WTC11 (cell line): ENCODE results near the gene SFT2D2. TPM values are rescaled to one million over a fixed set of nuclear protein-coding genes. Genes with fewer than 3 reads are reported as not detected.

Source experiments
- ATAC-seq: fragments of 200-7000 bp; cut with Tn5 transposase; 2 replicates; pipeline ENCODE4 v1.10.0; 2021; ENCODE audit warnings: mild to moderate bottlenecking, moderate library complexity
- CTCF ChIA-PET: fragments of 300-600 bp; sonication (Branson Sonifier 250); formaldehyde crosslinking; loops from one replicate; lab custom pipeline; 2021; ENCODE audit warnings: antibody characterized with exemption; lab: Charles Lee
- POLR2A ChIA-PET: fragments of 350-600 bp; sonication (Branson Sonifier 250); formaldehyde crosslinking; loops from one replicate; lab custom pipeline; 2021; ENCODE audit warnings: antibody characterized with exemption; lab: Charles Lee
- DNase-seq: peaks from one replicate; pipeline ENCODE4 v3.0.0; 2021; ENCODE audit warnings: low spot score
- H3K27ac Mint-ChIP-seq: 2 replicates; pipeline ENCODE4 v1.8.0; 2021; ENCODE audit warnings: mixed read lengths
- H3K27me3 Mint-ChIP-seq: 2 replicates; pipeline ENCODE4 v1.8.0; 2021; ENCODE audit warnings: low read depth, mild to moderate bottlenecking, moderate library complexity, mixed read lengths
- H3K36me3 Mint-ChIP-seq: 2 replicates; pipeline ENCODE4 v1.8.0; 2021; ENCODE audit warnings: mixed read lengths
- H3K4me1 Mint-ChIP-seq: 2 replicates; pipeline ENCODE4 v1.8.0; 2022; ENCODE audit warnings: mixed read lengths
- H3K4me3 Mint-ChIP-seq: 2 replicates; pipeline ENCODE4 v1.8.0; 2021; ENCODE audit warnings: mild to moderate bottlenecking, moderate library complexity, mixed read lengths
- H3K9me3 Mint-ChIP-seq: 2 replicates; pipeline ENCODE4 v1.8.0; 2021; ENCODE audit warnings: mixed read lengths
- ETV6 ChIP-seq: sonication (generic); formaldehyde crosslinking; IDR thresholded peaks from 2 replicates; pipeline ENCODE4 v1.8.1; 2022; ENCODE audit warnings: mild to moderate bottlenecking, missing genetic modification reagents
- FOXP1 ChIP-seq: sonication (generic); formaldehyde crosslinking; IDR thresholded peaks from 2 replicates; pipeline ENCODE4 v1.8.0; 2022; ENCODE audit warnings: missing genetic modification reagents, mild to moderate bottlenecking, moderate library complexity, borderline replicate concordance
- GTF2I ChIP-seq: fragments of 250-450 bp; sonication (Bioruptor Pico); conservative IDR thresholded peaks from 2 replicates; pipeline ENCODE4 v1.4.0; 2021; ENCODE audit warnings: mild to moderate bottlenecking
- PRRX2 ChIP-seq: fragments of 250-450 bp; sonication (Bioruptor Pico); IDR thresholded peaks from 2 replicates; pipeline ENCODE4 v1.8.0; 2021; ENCODE audit warnings: mild to moderate bottlenecking
- TCF7 ChIP-seq: sonication (generic); formaldehyde crosslinking; IDR thresholded peaks from 2 replicates; pipeline ENCODE4 v1.8.0; 2022; ENCODE audit warnings: mild to moderate bottlenecking, low read depth, missing genetic modification reagents, moderate library complexity
- ZNF121 ChIP-seq: sonication (generic); formaldehyde crosslinking; IDR thresholded peaks from 2 replicates; pipeline ENCODE4 v1.8.0; 2023; ENCODE audit warnings: missing genetic modification reagents
- ZNF219 ChIP-seq: sonication (generic); formaldehyde crosslinking; IDR thresholded peaks from 2 replicates; pipeline ENCODE4 v1.8.0; 2023; ENCODE audit warnings: missing genetic modification reagents, mild to moderate bottlenecking, borderline replicate concordance
- total RNA-seq: library from RNA; stranded (reverse); gene quantifications from 3 replicates; pipeline ENCODE4 v1.2.3, GENCODE V29; 2021
- TF ChIP-seq, protein P1 (sequence below): fragments of 250-450 bp; sonication (Bioruptor Pico); conservative IDR thresholded peaks from 2 replicates; pipeline ENCODE4 v1.9.0; 2021; ENCODE audit warnings: mild to moderate bottlenecking
- TF ChIP-seq, protein P2 (sequence below): sonication (generic); formaldehyde crosslinking; IDR thresholded peaks from 2 replicates; pipeline ENCODE4 v1.8.1; 2023; ENCODE audit warnings: mild to moderate bottlenecking, missing genetic modification reagents
- TF ChIP-seq, protein P3 (sequence below): sonication (generic); formaldehyde crosslinking; IDR thresholded peaks from 2 replicates; pipeline ENCODE4 v1.8.1; 2023; ENCODE audit warnings: mild to moderate bottlenecking, missing genetic modification reagents, borderline replicate concordance
- TF ChIP-seq, protein P4 (sequence below): fragments of 250-450 bp; sonication (Bioruptor Pico); IDR thresholded peaks from 2 replicates; pipeline ENCODE4 v1.9.0; 2021; ENCODE audit warnings: mild to moderate bottlenecking

The SFT2D2 gene
- total RNA-seq, 1 experiment from 2014 or later, result 23.2 TPM

DNA sequence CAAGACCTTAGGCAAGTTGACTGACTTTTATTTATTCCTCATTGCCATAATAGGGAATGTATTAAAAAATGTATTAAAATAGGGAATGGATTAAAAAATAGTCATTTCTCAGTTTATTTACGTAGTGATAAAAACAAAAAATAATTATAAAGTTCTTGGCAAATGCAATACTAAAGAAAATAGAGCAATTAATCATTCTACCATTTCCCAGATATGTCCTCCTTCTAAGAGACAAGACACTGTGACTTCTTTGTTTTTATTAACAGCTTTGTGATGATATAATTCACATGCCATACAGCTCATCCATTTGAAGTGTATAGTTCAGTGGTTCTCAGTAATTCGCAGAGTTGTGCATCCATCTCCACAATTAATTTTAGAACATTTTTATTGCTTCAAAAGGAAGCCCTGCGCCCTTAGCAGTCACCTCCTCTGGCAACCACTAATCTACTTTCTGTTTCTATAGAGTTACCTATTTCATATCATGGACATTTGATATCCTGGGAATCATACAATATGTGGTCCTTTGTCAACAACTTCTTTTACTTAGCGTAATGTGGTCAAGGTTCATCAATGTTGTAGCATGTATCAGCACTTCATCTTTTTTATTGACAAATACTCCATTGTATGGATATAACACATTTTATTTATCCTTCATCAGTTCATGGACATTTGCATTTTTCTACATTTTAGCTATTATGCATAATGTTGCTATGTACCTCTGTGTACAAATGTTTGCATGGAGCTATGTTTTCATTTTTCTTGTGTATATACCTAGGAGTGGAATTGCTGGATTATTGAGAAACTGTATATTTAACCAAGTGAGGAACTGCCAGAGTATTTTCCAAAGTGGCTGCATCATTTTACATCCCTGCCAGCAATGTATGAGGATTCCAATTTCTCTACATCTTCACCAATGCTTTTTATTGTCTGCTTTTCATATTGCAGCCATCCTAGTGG is 60.4 kb downstream of the SFT2D2 start (continued):
- TF ChIP-seq, protein P1, sequence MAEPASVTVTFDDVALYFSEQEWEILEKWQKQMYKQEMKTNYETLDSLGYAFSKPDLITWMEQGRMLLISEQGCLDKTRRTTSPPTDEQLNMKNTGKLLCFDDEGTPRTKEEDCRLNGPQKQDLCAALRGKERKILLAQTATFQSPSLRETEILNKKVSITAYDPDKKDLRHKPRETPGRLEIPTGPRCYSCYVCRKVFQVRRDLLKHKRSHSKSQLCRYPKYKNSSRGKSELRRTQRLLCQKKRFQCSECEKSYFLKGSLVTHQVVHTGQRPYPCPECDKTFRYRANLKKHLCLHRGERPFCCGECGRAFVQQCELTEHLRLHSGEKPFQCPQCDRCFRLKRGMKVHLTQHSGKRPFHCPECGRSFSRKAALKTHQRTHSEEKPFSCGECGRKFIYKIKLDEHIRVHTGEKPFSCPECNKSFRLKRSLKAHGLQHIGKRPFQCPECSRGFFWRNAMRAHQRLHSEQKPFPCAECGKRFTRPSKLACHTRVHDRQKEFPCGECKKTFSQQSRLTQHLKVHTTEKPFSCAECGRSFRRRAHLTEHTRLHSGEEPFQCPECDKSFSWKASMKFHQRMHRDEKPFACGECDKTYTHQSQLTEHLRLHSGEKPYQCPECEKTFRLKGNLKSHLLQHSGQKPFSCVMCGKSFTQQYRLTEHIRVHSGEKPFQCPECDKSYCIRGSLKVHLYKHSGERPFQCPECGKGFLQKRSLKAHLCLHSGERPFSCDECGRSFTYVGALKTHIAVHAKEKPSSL (CRISPR knock-in tag), result no peak
- TF ChIP-seq, protein P2, sequence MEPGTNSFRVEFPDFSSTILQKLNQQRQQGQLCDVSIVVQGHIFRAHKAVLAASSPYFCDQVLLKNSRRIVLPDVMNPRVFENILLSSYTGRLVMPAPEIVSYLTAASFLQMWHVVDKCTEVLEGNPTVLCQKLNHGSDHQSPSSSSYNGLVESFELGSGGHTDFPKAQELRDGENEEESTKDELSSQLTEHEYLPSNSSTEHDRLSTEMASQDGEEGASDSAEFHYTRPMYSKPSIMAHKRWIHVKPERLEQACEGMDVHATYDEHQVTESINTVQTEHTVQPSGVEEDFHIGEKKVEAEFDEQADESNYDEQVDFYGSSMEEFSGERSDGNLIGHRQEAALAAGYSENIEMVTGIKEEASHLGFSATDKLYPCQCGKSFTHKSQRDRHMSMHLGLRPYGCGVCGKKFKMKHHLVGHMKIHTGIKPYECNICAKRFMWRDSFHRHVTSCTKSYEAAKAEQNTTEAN (CRISPR knock-in tag), result no peak

DNA sequence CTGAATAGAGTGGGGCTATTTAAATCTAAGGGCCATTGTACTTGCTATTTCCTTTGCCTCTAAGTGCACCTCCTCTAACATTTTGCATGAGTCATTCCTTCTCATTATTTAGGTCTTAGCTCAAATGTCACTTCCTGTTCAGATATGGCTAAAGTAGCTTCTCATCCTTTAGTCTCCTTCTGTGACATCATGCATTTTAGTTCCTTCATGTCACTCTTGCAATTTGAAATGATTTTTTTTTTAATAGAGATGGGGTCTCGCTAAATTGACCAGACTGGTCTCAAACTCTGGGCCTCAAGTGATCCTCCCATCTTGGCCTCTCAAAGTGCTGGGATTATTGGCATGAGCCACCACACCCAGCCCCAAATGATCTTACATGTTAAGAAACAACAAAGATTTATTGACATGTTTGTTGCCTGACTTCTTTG is 61.4 kb downstream of the SFT2D2 start:
- H3K27me3 Mint-ChIP-seq, result peaks cover 23% of the 10 kb centered on the region
- no peak overlapping the region for H3K27ac Mint-ChIP-seq
- TF ChIP-seq ZNF121 (CRISPR knock-in tag), result no peak
- no peak for TF ChIP-seq ZNF219 (CRISPR knock-in tag)
- no peak for TF ChIP-seq TCF7
- TF ChIP-seq, all 79 proteins: peak for 0
- ATAC-seq, result no peak
- no peaks in the 10 kb centered on the region for H3K9me3 Mint-ChIP-seq
- no peaks in the 10 kb centered on the region for H3K36me3 Mint-ChIP-seq
- CTCF ChIA-PET, result interaction anchor here (1.2 kb wide), 1 partner anchor 52 kb away, joined by 4 read pairs; no protein-coding TSS in a partner anchor
- no peak overlapping the region for H3K4me3 Mint-ChIP-seq
- DNase-seq, result no peak
- peaks cover 54% of the 10 kb centered on the region for H3K4me1 Mint-ChIP-seq
- POLR2A ChIA-PET, result no interaction called here

DNA sequence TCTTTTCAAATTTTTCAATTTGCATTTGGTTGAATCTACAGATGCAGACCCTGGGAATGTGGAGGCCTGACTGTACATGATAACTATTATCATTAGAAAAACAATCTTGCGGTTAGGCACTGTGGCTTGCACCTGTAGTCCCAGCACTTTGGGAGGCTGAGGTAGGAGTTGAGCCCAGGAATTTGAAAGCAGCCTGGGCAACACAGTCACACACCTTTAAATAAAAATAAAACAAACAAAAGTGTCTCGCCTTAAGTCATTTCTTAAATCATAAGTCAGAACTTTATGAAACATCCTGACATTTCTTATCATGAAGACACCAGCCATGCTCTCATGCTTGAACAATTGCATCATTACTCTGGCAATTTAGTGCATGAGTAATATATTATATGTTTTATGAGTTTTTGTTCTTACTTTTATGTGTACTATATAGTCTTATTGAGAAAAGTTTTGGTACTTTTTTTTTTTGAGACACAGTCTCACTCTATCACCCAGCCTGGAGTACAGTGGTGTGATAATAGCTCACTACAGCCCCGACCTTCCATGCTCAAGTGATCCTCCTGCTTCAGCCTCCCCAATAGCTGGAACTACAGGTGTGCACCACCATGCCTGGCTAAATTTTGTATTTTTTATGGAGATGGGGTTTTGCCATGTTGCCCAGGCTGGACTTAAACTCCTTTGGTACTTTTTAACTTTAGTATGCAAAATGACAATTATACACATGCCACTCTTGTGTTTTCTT is 62.7 kb downstream of the SFT2D2 start:
- no peaks in the 10 kb centered on the region for H3K36me3 Mint-ChIP-seq
- POLR2A ChIA-PET, result no interaction called here
- TF ChIP-seq ETV6 (CRISPR knock-in tag), result no peak
- no peak for TF ChIP-seq PRRX2 (CRISPR knock-in tag)
- no peak for TF ChIP-seq GTF2I (CRISPR knock-in tag)
- TF ChIP-seq, protein P3, sequence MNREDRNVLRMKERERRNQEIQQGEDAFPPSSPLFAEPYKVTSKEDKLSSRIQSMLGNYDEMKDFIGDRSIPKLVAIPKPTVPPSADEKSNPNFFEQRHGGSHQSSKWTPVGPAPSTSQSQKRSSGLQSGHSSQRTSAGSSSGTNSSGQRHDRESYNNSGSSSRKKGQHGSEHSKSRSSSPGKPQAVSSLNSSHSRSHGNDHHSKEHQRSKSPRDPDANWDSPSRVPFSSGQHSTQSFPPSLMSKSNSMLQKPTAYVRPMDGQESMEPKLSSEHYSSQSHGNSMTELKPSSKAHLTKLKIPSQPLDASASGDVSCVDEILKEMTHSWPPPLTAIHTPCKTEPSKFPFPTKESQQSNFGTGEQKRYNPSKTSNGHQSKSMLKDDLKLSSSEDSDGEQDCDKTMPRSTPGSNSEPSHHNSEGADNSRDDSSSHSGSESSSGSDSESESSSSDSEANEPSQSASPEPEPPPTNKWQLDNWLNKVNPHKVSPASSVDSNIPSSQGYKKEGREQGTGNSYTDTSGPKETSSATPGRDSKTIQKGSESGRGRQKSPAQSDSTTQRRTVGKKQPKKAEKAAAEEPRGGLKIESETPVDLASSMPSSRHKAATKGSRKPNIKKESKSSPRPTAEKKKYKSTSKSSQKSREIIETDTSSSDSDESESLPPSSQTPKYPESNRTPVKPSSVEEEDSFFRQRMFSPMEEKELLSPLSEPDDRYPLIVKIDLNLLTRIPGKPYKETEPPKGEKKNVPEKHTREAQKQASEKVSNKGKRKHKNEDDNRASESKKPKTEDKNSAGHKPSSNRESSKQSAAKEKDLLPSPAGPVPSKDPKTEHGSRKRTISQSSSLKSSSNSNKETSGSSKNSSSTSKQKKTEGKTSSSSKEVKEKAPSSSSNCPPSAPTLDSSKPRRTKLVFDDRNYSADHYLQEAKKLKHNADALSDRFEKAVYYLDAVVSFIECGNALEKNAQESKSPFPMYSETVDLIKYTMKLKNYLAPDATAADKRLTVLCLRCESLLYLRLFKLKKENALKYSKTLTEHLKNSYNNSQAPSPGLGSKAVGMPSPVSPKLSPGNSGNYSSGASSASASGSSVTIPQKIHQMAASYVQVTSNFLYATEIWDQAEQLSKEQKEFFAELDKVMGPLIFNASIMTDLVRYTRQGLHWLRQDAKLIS, result no peak
- TF ChIP-seq FOXP1 (CRISPR knock-in tag), result no peak
- TF ChIP-seq, protein P4, sequence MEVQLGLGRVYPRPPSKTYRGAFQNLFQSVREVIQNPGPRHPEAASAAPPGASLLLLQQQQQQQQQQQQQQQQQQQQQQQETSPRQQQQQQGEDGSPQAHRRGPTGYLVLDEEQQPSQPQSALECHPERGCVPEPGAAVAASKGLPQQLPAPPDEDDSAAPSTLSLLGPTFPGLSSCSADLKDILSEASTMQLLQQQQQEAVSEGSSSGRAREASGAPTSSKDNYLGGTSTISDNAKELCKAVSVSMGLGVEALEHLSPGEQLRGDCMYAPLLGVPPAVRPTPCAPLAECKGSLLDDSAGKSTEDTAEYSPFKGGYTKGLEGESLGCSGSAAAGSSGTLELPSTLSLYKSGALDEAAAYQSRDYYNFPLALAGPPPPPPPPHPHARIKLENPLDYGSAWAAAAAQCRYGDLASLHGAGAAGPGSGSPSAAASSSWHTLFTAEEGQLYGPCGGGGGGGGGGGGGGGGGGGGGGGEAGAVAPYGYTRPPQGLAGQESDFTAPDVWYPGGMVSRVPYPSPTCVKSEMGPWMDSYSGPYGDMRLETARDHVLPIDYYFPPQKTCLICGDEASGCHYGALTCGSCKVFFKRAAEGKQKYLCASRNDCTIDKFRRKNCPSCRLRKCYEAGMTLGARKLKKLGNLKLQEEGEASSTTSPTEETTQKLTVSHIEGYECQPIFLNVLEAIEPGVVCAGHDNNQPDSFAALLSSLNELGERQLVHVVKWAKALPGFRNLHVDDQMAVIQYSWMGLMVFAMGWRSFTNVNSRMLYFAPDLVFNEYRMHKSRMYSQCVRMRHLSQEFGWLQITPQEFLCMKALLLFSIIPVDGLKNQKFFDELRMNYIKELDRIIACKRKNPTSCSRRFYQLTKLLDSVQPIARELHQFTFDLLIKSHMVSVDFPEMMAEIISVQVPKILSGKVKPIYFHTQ (CRISPR knock-in tag), result no peak
- ATAC-seq, result no peak
- H3K9me3 Mint-ChIP-seq, result no peaks in the 10 kb centered on the region
- H3K27me3 Mint-ChIP-seq, result peaks cover 32% of the 10 kb centered on the region
- H3K27ac Mint-ChIP-seq, result no peak overlapping the region
- H3K4me1 Mint-ChIP-seq, result peaks cover 57% of the 10 kb centered on the region
- CTCF ChIA-PET, result interaction anchor here (1.2 kb wide), 1 partner anchor 53 kb away, joined by 4 read pairs; no protein-coding TSS in a partner anchor
- no peak overlapping the region for H3K4me3 Mint-ChIP-seq
- DNase-seq, result no peak
